CD8-positive, alpha-beta memory T cell (primary cell): Measurements from ENCODE around the gene DUSP10. TPM values are rescaled to one million over a fixed set of nuclear protein-coding genes. Genes with fewer than 3 reads are reported as not detected.
A peak's percentile ranks its signal among the peaks of the same experiment; 100 is the strongest.

Experiments used
- CTCF ChIA-PET: fragments of 350-600 bp; sonication (Branson Sonifier 250); formaldehyde crosslinking; loops from one replicate; lab custom pipeline; 2021; ENCODE audit warnings: antibody characterized with exemption; lab: Charles Lee
- POLR2A ChIA-PET: fragments of 350-600 bp; sonication (Branson Sonifier 250); formaldehyde crosslinking; loops from one replicate; lab custom pipeline; 2021; ENCODE audit warnings: antibody characterized with exemption; lab: Charles Lee
- DNase-seq, 5 donors: peaks; one replicate each; pipeline versions ENCODE4 v3.0.0 to v3.0.0-alpha.2; 2020 to 2022; ENCODE audit warnings: mixed read lengths in 1 of 5
- H3K27ac ChIP-seq: one replicate; pipeline ENCODE4 v1.7.0; 2013; ENCODE audit warnings: low read depth, mild to moderate bottlenecking, low read length, moderate library complexity
- H3K27me3 ChIP-seq: 2 replicates; pipeline ENCODE4 v1.7.0; 2013; ENCODE audit warnings: low read length, mild to moderate bottlenecking; ENCODE audit not compliant: insufficient read depth, poor library complexity, severe bottlenecking
- H3K36me3 ChIP-seq: 2 replicates; pipeline ENCODE4 v1.7.0; 2013; ENCODE audit warnings: mild to moderate bottlenecking, low read length, moderate library complexity; ENCODE audit not compliant: insufficient read depth
- H3K4me1 ChIP-seq: 2 replicates; pipeline ENCODE4 v1.7.0; 2013; ENCODE audit warnings: mild to moderate bottlenecking, low read length, moderate library complexity; ENCODE audit not compliant: insufficient read depth
- H3K4me3 ChIP-seq: 2 replicates; pipeline ENCODE4 v1.7.0; 2013; ENCODE audit warnings: mild to moderate bottlenecking, low read length
- H3K9me3 ChIP-seq: 2 replicates; pipeline ENCODE4 v1.7.0; 2013; ENCODE audit warnings: mild to moderate bottlenecking, low read length
- H3K27ac Mint-ChIP-seq, 8 donors: one replicate each; pipeline ENCODE4 v1.8.0; 2020 to 2021; ENCODE audit warnings: mixed read lengths in 8 of 8, mild to moderate bottlenecking in 6 of 8, inconsistent platforms in 3 of 8, moderate library complexity in 3 of 8
- H3K27me3 Mint-ChIP-seq, 2 donors: one replicate each; pipeline ENCODE4 v1.8.0; 2020 to 2021; ENCODE audit warnings: mixed read lengths in 2 of 2, mild to moderate bottlenecking in 1 of 2, moderate library complexity in 1 of 2
- H3K36me3 Mint-ChIP-seq, 3 donors: one replicate each; pipeline ENCODE4 v1.8.0; 2020 to 2021; ENCODE audit warnings: mixed read lengths in 3 of 3, inconsistent platforms in 1 of 3, mild to moderate bottlenecking in 1 of 3
- H3K4me1 Mint-ChIP-seq, 3 donors: one replicate each; pipeline ENCODE4 v1.8.0; 2020 to 2021; ENCODE audit warnings: mixed read lengths in 3 of 3, inconsistent platforms in 1 of 3, mild to moderate bottlenecking in 1 of 3
- H3K4me3 Mint-ChIP-seq, 7 donors: one replicate each; pipeline ENCODE4 v1.8.0; 2020 to 2021; ENCODE audit warnings: mixed read lengths in 7 of 7, mild to moderate bottlenecking in 6 of 7, moderate library complexity in 4 of 7, inconsistent platforms in 2 of 7
- H3K9me3 Mint-ChIP-seq, 5 donors: one replicate each; pipeline ENCODE4 v1.8.0; 2020 to 2022; ENCODE audit warnings: mixed read lengths in 5 of 5, mild to moderate bottlenecking in 3 of 5, moderate library complexity in 2 of 5, inconsistent platforms in 1 of 5
- polyA plus RNA-seq: library from polyadenylated mRNA; unstranded; fragments of 300-500 nt; fragmentation: Illumina TruSeq; gene quantifications from one replicate; pipeline ENCODE4 v1.2.3, GENCODE V29; 2021
- total RNA-seq, 2 experiments: library from RNA; stranded (reverse); gene quantifications; one replicate each; pipeline ENCODE4 v1.2.3, GENCODE V29; 2021

Gene DUSP10
- total and polyA plus RNA-seq, 3 experiments from 2014 or later, result 8.0 to 25.4 (median 23.7) TPM

DNA sequence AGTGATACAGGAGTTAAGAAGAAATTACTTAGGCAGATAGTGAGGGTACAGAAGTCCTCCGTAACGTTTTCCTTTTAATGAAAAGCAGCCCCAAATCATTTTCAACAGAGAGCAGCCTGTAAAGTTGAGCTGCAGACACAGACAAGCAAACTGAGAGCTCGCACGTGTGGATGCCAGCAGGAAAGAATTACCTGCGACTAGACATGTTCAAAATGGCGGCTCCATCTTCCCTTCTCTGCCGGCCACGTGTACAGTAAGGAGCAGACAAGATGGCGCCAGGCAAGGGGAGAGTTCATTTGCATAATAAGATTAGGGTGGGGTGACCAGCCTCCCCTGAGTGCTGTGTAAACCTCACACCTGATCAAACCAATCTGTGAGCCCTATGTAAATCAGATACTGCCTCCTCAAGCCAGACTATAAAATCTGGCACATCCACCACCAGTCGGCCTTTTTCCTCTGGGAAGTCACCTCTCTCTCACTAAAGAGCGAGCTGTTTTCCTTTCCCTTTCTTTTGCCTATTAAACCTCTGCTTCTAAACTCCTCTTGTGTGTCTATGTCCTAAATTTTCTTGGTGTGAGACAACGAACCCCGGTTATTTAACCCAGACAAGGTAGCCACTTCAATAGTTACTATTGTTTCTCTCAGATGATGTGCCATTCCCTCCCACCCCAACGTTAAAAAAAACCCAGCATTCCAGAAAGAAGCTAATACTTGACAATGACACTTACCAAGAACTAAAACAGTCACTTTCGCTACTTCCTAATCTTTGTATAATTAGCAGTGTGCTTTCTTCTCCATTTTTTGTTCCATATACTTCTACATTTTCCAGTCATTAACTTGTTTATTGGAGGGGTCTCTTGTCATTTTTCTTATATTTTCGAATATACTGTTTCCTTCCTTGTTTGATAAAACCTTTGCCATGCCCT is 27.4 kb downstream of the DUSP10 start:
- no peaks in the 10 kb centered on the region for H3K27me3 Mint-ChIP-seq
- H3K4me1 ChIP-seq, result peaks cover 43% of the 10 kb centered on the region

DNA sequence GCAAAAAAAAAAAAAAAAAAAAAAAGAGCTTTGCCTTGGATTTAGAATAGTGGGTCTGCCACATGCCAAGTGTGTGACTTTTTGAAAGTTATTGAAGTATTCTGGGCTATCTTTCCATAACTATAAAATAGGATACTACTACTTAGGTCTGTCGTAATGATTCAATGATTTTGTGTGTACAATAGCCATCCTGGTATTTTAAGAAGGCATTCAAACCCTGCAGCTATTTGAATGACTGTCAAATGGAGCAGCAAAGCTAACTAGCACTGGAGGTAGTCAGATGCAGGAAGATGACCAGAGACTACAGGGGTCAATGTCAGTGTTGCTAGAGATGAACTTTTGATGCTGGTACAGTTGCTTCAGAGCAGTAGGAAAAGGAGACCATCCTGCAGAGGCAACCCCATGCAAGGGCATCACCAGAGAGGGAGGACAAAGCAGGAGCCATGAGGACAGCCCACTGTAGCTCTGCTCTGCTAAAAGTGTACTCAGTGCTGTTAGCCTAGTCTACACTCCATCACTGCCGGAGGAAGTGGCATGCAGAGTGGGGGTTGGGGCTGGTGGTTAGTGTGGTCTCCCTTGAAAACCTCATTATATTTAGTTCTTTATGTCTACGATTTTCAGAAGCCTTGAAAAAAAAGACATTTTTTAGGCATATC is 29.0 kb downstream of the DUSP10 start:
- POLR2A ChIA-PET, result interaction anchor here (0.8 to 3.7 kb wide), 5 partner anchors 10 to 117 kb away, joined by 3 to 53 read pairs (median 4); partner anchors contain the start of gene DUSP10
- Mint-ChIP-seq H3K4me3 (peak overlapping the region; percentile 3 to 85 (median 76)), H3K4me1 (peaks cover 76 to 95% (median 93%) of the 10 kb centered on the region in 3 donors), H3K36me3 (peaks cover 0 to 2% (median 2%) of the 10 kb centered on the region in 3 donors), H3K27me3 (no peaks in the 10 kb centered on the region), H3K9me3 (no peaks in the 10 kb centered on the region), H3K27ac (peak overlapping the region; percentile 83 to 97 (median 93))
- Histone ChIP-seq H3K4me1 (peaks cover 59% of the 10 kb centered on the region), H3K27me3 (no peaks in the 10 kb centered on the region), H3K27ac (peak overlapping the region; percentile 60), H3K4me3 (peak overlapping the region; percentile 46), H3K36me3 (no peaks in the 10 kb centered on the region), H3K9me3 (no peaks in the 10 kb centered on the region)
- CTCF ChIA-PET, result interaction anchor here (1.0 to 6.0 kb wide), 6 partner anchors 11 to 126 kb away, joined by 3 to 45 read pairs (median 3); partner anchors contain the start of gene DUSP10
- DNase-seq, result peak; percentile 64 to 92 (median 83)

More for the DNA sequence above, 27.4 kb downstream of the DUSP10 start:
- ChIA-PET POLR2A (interaction anchor here (0.9 to 1.0 kb wide), 3 partner anchors 26 to 27 kb away, joined by 3 read pairs; partner anchors contain the start of gene DUSP10), CTCF (interaction anchor here (1.1 to 6.0 kb wide), 2 partner anchors 11 to 27 kb away, joined by 3 to 45 read pairs; partner anchors contain the start of gene DUSP10)
- Mint-ChIP-seq H3K4me3 (peak overlapping the region in 3 of 7 donors; percentile 1 to 12 (median 3)), H3K27ac (peak overlapping the region in 7 of 8 donors; percentile 0 to 61 (median 27)), H3K36me3 (peaks cover 0 to 5% (median 2%) of the 10 kb centered on the region in 3 donors), H3K4me1 (peaks cover 60 to 90% (median 85%) of the 10 kb centered on the region in 3 donors), H3K9me3 (no peaks in the 10 kb centered on the region)
- Histone ChIP-seq H3K27me3 (no peaks in the 10 kb centered on the region), H3K27ac (peak overlapping the region; percentile 19), H3K4me3 (no peak overlapping the region), H3K36me3 (no peaks in the 10 kb centered on the region), H3K9me3 (no peaks in the 10 kb centered on the region)
- DNase-seq, result no peak

DNA sequence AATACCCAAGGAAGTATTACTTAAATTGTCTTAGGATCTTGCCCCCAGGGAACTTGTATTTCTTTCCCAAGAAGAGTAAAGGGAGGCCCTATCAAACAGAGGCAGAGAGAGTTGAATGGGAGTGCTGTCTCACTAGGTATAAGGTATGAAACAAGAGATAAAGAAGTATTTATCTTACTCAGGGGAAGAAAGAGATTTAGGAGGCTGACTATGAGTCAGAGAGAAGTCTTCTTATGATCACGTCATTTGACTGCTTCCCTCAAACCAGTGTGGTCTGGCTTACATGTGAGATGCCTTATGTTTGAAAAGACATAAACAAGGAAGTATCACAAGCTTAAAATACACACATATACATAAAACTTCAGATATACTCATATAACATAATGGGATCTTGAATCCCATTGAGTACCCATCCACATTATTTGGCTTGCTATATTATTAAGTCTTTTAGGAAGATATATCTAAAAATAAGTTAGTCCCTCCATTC is 29.6 kb downstream of the DUSP10 start:
- H3K36me3 Mint-ChIP-seq, result peaks cover 0 to 2% (median 2%) of the 10 kb centered on the region in 3 donors

DNA sequence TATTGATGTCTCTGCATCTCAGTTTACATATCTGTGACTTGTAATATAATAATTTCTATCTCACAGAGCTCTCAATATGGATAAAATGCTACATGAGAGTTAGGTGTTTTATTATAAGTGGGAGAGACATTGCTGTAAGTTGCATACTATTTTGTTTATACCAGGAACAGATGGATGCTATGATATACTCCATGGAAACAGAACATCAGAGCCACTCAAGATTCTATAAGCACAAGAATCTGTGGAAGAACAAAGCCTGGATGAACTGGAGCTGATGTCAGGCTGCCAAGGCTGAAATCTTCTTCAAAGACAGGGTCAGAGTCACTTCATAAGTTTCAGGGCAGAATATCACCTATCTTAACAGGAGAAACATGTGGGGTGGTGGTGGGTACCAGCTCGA is 30.2 kb downstream of the DUSP10 start:
- Mint-ChIP-seq H3K36me3 (no peaks in the 10 kb centered on the region), H3K4me1 (peaks cover 86 to 97% (median 96%) of the 10 kb centered on the region in 3 donors), H3K4me3 (peak overlapping the region in 2 of 7 donors; percentile 48 to 54), H3K9me3 (no peaks in the 10 kb centered on the region), H3K27me3 (no peaks in the 10 kb centered on the region), H3K27ac (peak overlapping the region; percentile 82 to 97 (median 90))
- no peaks in the 10 kb centered on the region for H3K27me3 ChIP-seq
- H3K27ac ChIP-seq, result peak overlapping the region; percentile 60
- H3K4me3 ChIP-seq, result no peak overlapping the region
- H3K36me3 ChIP-seq, result no peaks in the 10 kb centered on the region
- H3K4me1 ChIP-seq, result peaks cover 70% of the 10 kb centered on the region
- POLR2A ChIA-PET, result interaction anchor here (0.6 to 3.7 kb wide), 4 partner anchors 30 to 1599 kb away, joined by 3 to 53 read pairs (median 8); partner anchors contain the start of gene DUSP10
- no peaks in the 10 kb centered on the region for H3K9me3 ChIP-seq
- CTCF ChIA-PET, result interaction anchor here (1.1 to 6.0 kb wide), 4 partner anchors 10 to 30 kb away, joined by 3 to 45 read pairs (median 4); partner anchors contain the start of gene DUSP10
- no peak for DNase-seq

More for the DNA sequence above, 29.6 kb downstream of the DUSP10 start:
- Mint-ChIP-seq H3K27me3 (no peaks in the 10 kb centered on the region), H3K27ac (peak overlapping the region; percentile 83 to 97 (median 93)), H3K4me1 (peaks cover 81 to 96% (median 96%) of the 10 kb centered on the region in 3 donors), H3K9me3 (no peaks in the 10 kb centered on the region), H3K4me3 (peak overlapping the region in 6 of 7 donors; percentile 3 to 83 (median 74))
- H3K27ac ChIP-seq, result peak overlapping the region; percentile 60
- H3K4me1 ChIP-seq, result peaks cover 64% of the 10 kb centered on the region
- peak; percentile 16 to 82 (median 73) for DNase-seq
- H3K27me3 ChIP-seq, result no peaks in the 10 kb centered on the region
- ChIA-PET CTCF (interaction anchor here (1.0 to 6.0 kb wide), 5 partner anchors 10 to 65 kb away, joined by 3 to 45 read pairs (median 3); partner anchors contain the start of gene DUSP10), POLR2A (interaction anchor here (0.6 to 3.7 kb wide), 5 partner anchors 18 to 117 kb away, joined by 3 to 53 read pairs (median 4); partner anchors contain the start of gene DUSP10)
- H3K9me3 ChIP-seq, result no peaks in the 10 kb centered on the region
- peak overlapping the region; percentile 46 for H3K4me3 ChIP-seq
- no peaks in the 10 kb centered on the region for H3K36me3 ChIP-seq

DNA sequence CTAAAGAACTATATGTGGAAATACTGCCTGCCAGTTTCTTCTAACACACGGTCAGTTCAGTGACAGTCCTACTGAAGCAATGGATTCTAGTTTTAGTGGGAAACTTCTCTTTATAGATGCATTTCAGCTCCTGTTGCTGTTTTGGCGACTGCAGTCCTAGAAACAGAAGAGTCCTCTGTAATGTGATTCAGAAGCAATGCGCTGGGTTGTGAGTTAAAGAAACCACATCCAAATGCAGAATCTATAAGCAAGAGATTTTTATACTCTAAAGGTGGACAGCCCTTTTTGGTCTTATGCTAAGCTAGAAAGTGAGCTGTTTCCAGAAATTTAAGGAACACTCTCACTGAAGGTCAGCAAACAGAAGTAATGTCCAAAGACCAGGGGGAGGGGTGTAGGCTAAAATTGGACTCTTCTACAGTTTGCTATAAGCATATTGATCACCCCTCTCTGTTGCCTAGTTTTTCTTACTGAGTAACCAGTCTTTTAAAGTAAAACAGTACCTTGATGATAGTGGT is 30.8 kb downstream of the DUSP10 start:
- Mint-ChIP-seq H3K4me3 (peak overlapping the region in 1 of 7 donors; percentile 6), H3K27ac (peak overlapping the region; percentile 83 to 97 (median 90)), H3K9me3 (no peaks in the 10 kb centered on the region), H3K4me1 (peaks cover 85 to 94% (median 94%) of the 10 kb centered on the region in 3 donors), H3K27me3 (no peaks in the 10 kb centered on the region), H3K36me3 (peaks cover 0 to under 1% (median 0%) of the 10 kb centered on the region in 3 donors)
- H3K27ac ChIP-seq, result no peak overlapping the region
- no peaks in the 10 kb centered on the region for H3K9me3 ChIP-seq
- no peaks in the 10 kb centered on the region for H3K36me3 ChIP-seq
- CTCF ChIA-PET, result interaction anchor here (1.3 to 6.0 kb wide), 3 partner anchors 9 to 31 kb away, joined by 3 to 45 read pairs (median 5); partner anchors contain the start of gene DUSP10
- POLR2A ChIA-PET, result interaction anchor here (0.6 to 3.7 kb wide), 3 partner anchors 31 to 1598 kb away, joined by 3 to 53 read pairs (median 4); partner anchors contain the start of gene DUSP10
- DNase-seq, result no peak
- peaks cover 72% of the 10 kb centered on the region for H3K4me1 ChIP-seq
- no peak overlapping the region for H3K4me3 ChIP-seq
- no peaks in the 10 kb centered on the region for H3K27me3 ChIP-seq

DNA sequence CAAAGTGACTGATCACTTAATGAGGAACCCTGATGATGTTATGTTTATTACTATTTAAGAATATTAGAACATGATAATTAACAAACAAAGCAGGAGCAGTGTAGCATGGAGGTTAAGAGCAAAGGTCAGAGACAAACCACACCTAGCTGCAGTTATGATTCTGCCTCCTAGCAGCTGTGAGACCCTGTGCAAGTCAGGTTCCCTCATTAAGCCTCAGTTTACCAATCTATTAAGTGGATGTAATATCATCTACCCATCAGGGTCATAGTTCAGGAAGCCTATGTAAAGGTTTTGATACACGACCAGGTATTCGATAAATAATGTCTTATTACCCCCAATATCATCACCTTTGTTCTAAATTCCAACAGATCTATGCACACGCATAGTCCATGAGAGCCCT is 32.0 kb downstream of the DUSP10 start:
- H3K27ac ChIP-seq, result peak overlapping the region; percentile 60
- Mint-ChIP-seq H3K36me3 (peaks cover 4 to 11% (median 5%) of the 10 kb centered on the region in 3 donors), H3K27ac (peak overlapping the region; percentile 55 to 97 (median 93)), H3K27me3 (no peaks in the 10 kb centered on the region), H3K4me1 (peaks cover 76 to 88% (median 81%) of the 10 kb centered on the region in 3 donors), H3K4me3 (no peak overlapping the region), H3K9me3 (no peaks in the 10 kb centered on the region)
- H3K9me3 ChIP-seq, result no peaks in the 10 kb centered on the region
- H3K27me3 ChIP-seq, result no peaks in the 10 kb centered on the region
- DNase-seq, result no peak
- no peak overlapping the region for H3K4me3 ChIP-seq
- H3K36me3 ChIP-seq, result peaks cover 7% of the 10 kb centered on the region
- POLR2A ChIA-PET, result no interaction called here
- CTCF ChIA-PET, result interaction anchor here (1.6 to 6.0 kb wide), 2 partner anchors 32 to 70 kb away, joined by 3 to 45 read pairs; partner anchors contain the start of gene DUSP10
- peaks cover 72% of the 10 kb centered on the region for H3K4me1 ChIP-seq
